HL-60/S4 (cell line): ENCODE measurements around the gene TMEM44.

Source experiments
- in situ Hi-C: fragments of 300-500 bp; cut with MboI; formaldehyde crosslinking; loops from 2 replicates; pipeline ENCODE4 v1.14.3; 2022; ENCODE audit warnings: low sequenced_read_pairs

TMEM44 gene

GRCh38 chr3:194584866-194585265 is 48.4 kb downstream of the TMEM44 start:
- in situ Hi-C loops, result loop anchor here (10.0 kb wide), 1 partner anchor 100 kb away; the partner anchor contains the start of gene ATP13A3

- in situ Hi-C loops, result loop anchor here (10.0 kb wide), 1 partner anchor 100 kb away; the partner anchor contains the start of gene ATP13A3
These were observed 48.9 kb downstream of the TMEM44 start for GRCh38 chr3:194584320-194584776.

- in situ Hi-C loops, result loop anchor here (10.0 kb wide), 1 partner anchor 98 kb away; the partner anchor contains the start of gene ATP13A3
These were observed 50.9 kb downstream of the TMEM44 start for GRCh38 chr3:194582196-194582905.

- in situ Hi-C loops, result no loop called here
These were observed 54.1 kb downstream of the TMEM44 start for GRCh38 chr3:194579091-194579606.

- in situ Hi-C loops, result no loop called here
These were observed 55.0 kb downstream of the TMEM44 start for GRCh38 chr3:194577986-194578905.

GRCh38 chr3:194575484-194576210 is 57.6 kb downstream of the TMEM44 start:
- in situ Hi-C loops, result no loop called here

- in situ Hi-C loops, result no loop called here
These were observed 58.4 kb downstream of the TMEM44 start for GRCh38 chr3:194574639-194575483.

- in situ Hi-C loops, result no loop called here
These were observed 59.4 kb downstream of the TMEM44 start for GRCh38 chr3:194573680-194574437.

GRCh38 chr3:194572944-194573491 is 60.2 kb downstream of the TMEM44 start:
- in situ Hi-C loops, result no loop called here

- in situ Hi-C loops, result no loop called here
These were observed 61.0 kb downstream of the TMEM44 start for GRCh38 chr3:194572143-194572789.

GRCh38 chr3:194571491-194572142 is 61.6 kb downstream of the TMEM44 start:
- in situ Hi-C loops, result no loop called here

- in situ Hi-C loops, result no loop called here
These were observed 62.3 kb downstream of the TMEM44 start for GRCh38 chr3:194570898-194571297.

- in situ Hi-C loops, result no loop called here
These were observed 63.0 kb downstream of the TMEM44 start for GRCh38 chr3:194570235-194570634.

GRCh38 chr3:194569252-194569651 is 64.0 kb downstream of the TMEM44 start:
- in situ Hi-C loops, result no loop called here

- in situ Hi-C loops, result no loop called here
These were observed 67.5 kb downstream of the TMEM44 start for GRCh38 chr3:194565597-194566190.

GRCh38 chr3:194562986-194563385 is 70.2 kb downstream of the TMEM44 start:
- in situ Hi-C loops, result no loop called here

- in situ Hi-C loops, result no loop called here
These were observed 71.8 kb downstream of the TMEM44 start for GRCh38 chr3:194561306-194561974.
